H9 (cell line): ENCODE results near the gene GRID2IP. TPM values are rescaled to one million over a fixed set of nuclear protein-coding genes. Genes with fewer than 3 reads are reported as not detected.

Experiments
- DNase-seq: peaks from one replicate; pipeline ENCODE4 v3.0.0-alpha.2; 2017
- H2AFZ ChIP-seq: one replicate; pipeline ENCODE4 v1.6.1; 2013; ENCODE audit warnings: mild to moderate bottlenecking, low read length, control low read depth, moderate library complexity
- H2AK5ac ChIP-seq: 2 replicates; pipeline ENCODE4 v1.6.1; 2013; ENCODE audit warnings: low read length, control low read depth, mixed read lengths; ENCODE audit not compliant: insufficient read length
- H2BK120ac ChIP-seq: one replicate; pipeline ENCODE4 v1.6.1; 2013; ENCODE audit warnings: low read depth, mild to moderate bottlenecking, low read length, control low read depth, inconsistent platforms; ENCODE audit not compliant: poor library complexity, severe bottlenecking
- H2BK12ac ChIP-seq: 2 replicates; pipeline ENCODE4 v1.6.1; 2013; ENCODE audit warnings: low read length, control low read depth, mixed read lengths, low read depth; ENCODE audit not compliant: insufficient read length
- H2BK15ac ChIP-seq: 2 replicates; pipeline ENCODE4 v1.6.1; 2013; ENCODE audit warnings: low read depth, low read length, control low read depth
- H2BK20ac ChIP-seq: one replicate; pipeline ENCODE4 v1.6.1; 2013; ENCODE audit warnings: low read depth, mild to moderate bottlenecking, low read length, control low read depth, inconsistent platforms; ENCODE audit not compliant: poor library complexity, severe bottlenecking
- H2BK5ac ChIP-seq: 2 replicates; pipeline ENCODE4 v1.6.1; 2013; ENCODE audit warnings: low read length, control low read depth, mixed read lengths; ENCODE audit not compliant: insufficient read length
- H3K14ac ChIP-seq: 2 replicates; pipeline ENCODE4 v1.6.1; 2013; ENCODE audit warnings: low read length, control low read depth; ENCODE audit not compliant: insufficient read depth
- H3K18ac ChIP-seq: 2 replicates; pipeline ENCODE4 v1.6.1; 2013; ENCODE audit warnings: low read depth, mild to moderate bottlenecking, mixed read lengths, low read length, control low read depth; ENCODE audit not compliant: insufficient read length
- H3K23ac ChIP-seq: 2 replicates; pipeline ENCODE4 v1.6.1; 2013; ENCODE audit warnings: low read length, control low read depth, mixed read lengths, low read depth; ENCODE audit not compliant: insufficient read length
- H3K23me2 ChIP-seq: 2 replicates; pipeline ENCODE4 v1.6.1; 2013; ENCODE audit warnings: low read depth, mild to moderate bottlenecking, mixed read lengths, low read length, control low read depth; ENCODE audit not compliant: insufficient read length, poor library complexity, severe bottlenecking
- H3K27ac ChIP-seq: 2 replicates; pipeline ENCODE4 v1.5.1; 2013; ENCODE audit warnings: low read length, control low read depth, mixed read lengths, low read depth; ENCODE audit not compliant: insufficient read length
- H3K27me3 ChIP-seq: 2 replicates; pipeline ENCODE4 v1.6.1; 2013; ENCODE audit warnings: low read length, control low read depth, inconsistent platforms; ENCODE audit not compliant: insufficient read depth
- H3K4ac ChIP-seq: 2 replicates; pipeline ENCODE4 v1.6.1; 2013; ENCODE audit warnings: low read depth, mild to moderate bottlenecking, control low read depth, inconsistent platforms, low read length, moderate library complexity
- H3K4me1 ChIP-seq: 2 replicates; pipeline ENCODE4 v1.6.1; 2013; ENCODE audit warnings: low read length, control low read depth, inconsistent platforms; ENCODE audit not compliant: insufficient read depth
- H3K4me2 ChIP-seq: 2 replicates; pipeline ENCODE4 v1.6.1; 2013; ENCODE audit warnings: low read length, control low read depth, mixed read lengths; ENCODE audit not compliant: insufficient read length, insufficient read depth
- H3K56ac ChIP-seq: 2 replicates; pipeline ENCODE4 v1.6.1; 2013; ENCODE audit warnings: low read depth, mild to moderate bottlenecking, mixed read lengths, low read length, control low read depth; ENCODE audit not compliant: insufficient read length
- H3K79me1 ChIP-seq: 2 replicates; pipeline ENCODE4 v1.6.1; 2013; ENCODE audit warnings: low read depth, mild to moderate bottlenecking, moderate library complexity, low read length, control low read depth, inconsistent platforms; ENCODE audit not compliant: insufficient read depth, poor library complexity, severe bottlenecking
- H3K79me2 ChIP-seq: 2 replicates; pipeline ENCODE4 v1.6.1; 2013; ENCODE audit warnings: low read length, control low read depth, inconsistent platforms; ENCODE audit not compliant: insufficient read depth
- H3K9ac ChIP-seq: 2 replicates; pipeline ENCODE4 v1.6.1; 2013; ENCODE audit warnings: low read length, control low read depth, mixed read lengths; ENCODE audit not compliant: insufficient read length; ENCODE audit errors: extremely low read depth
- H3K9me3 ChIP-seq: one replicate; pipeline ENCODE4 v1.6.1; 2013; ENCODE audit warnings: low read depth, low read length, inconsistent platforms; ENCODE audit not compliant: control insufficient read depth
- H3T11ph ChIP-seq: one replicate; pipeline ENCODE4 v1.6.1; 2013; ENCODE audit warnings: mild to moderate bottlenecking, low read length, control low read depth, inconsistent platforms
- H4K20me1 ChIP-seq: one replicate; pipeline ENCODE4 v1.6.1; 2013; ENCODE audit not compliant: control insufficient read depth, insufficient read length, insufficient read depth
- H4K5ac ChIP-seq: 2 replicates; pipeline ENCODE4 v1.6.1; 2013; ENCODE audit warnings: low read depth, mild to moderate bottlenecking, mixed read lengths, low read length, control low read depth; ENCODE audit not compliant: insufficient read length
- H4K8ac ChIP-seq: replicated peaks from 2 replicates; pipeline ENCODE4 v1.6.1; 2013; ENCODE audit warnings: low read length, control low read depth, mixed read lengths, low read depth; ENCODE audit not compliant: insufficient read length
- H4K91ac ChIP-seq: 2 replicates; pipeline ENCODE4 v1.6.1; 2013; ENCODE audit warnings: low read depth, mild to moderate bottlenecking, moderate library complexity, mixed read lengths, low read length, control low read depth; ENCODE audit not compliant: insufficient read length
- H3K27ac Mint-ChIP-seq, 3 experiments: 2 replicates in 2 of 3; 3 replicates in 1 of 3; pipeline ENCODE4 v1.8.0; 2020 to 2021; ENCODE audit warnings: mixed read lengths in 3 of 3, mild to moderate bottlenecking in 1 of 3, moderate library complexity in 1 of 3
- H3K27me3 Mint-ChIP-seq: 2 replicates; pipeline ENCODE4 v1.8.0; 2021; ENCODE audit warnings: low read depth, mild to moderate bottlenecking, moderate library complexity, mixed read lengths
- H3K36me3 Mint-ChIP-seq, 3 experiments: 2 replicates in 2 of 3; 3 replicates in 1 of 3; pipeline ENCODE4 v1.8.0; 2020 to 2021; ENCODE audit warnings: low read depth in 3 of 3, mixed read lengths in 3 of 3; ENCODE audit not compliant: insufficient read depth in 1 of 3
- H3K4me1 Mint-ChIP-seq, 2 experiments: 2 replicates each; pipeline ENCODE4 v1.8.0; 2020; ENCODE audit warnings: mixed read lengths in 2 of 2
- H3K4me3 Mint-ChIP-seq, 2 experiments: 2 replicates in 1 of 2; 3 replicates in 1 of 2; pipeline ENCODE4 v1.8.0; 2020 to 2021; ENCODE audit warnings: mild to moderate bottlenecking in 2 of 2, mixed read lengths in 2 of 2, moderate library complexity in 1 of 2
- H3K9me3 Mint-ChIP-seq, 2 experiments: 2 replicates in 1 of 2; 3 replicates in 1 of 2; pipeline ENCODE4 v1.8.0; 2020; ENCODE audit warnings: mild to moderate bottlenecking in 2 of 2, mixed read lengths in 2 of 2, moderate library complexity in 1 of 2
- WGBS: extraction: QIAGEN DNeasy Blood & Tissue Kit; methylation state at CpG from one replicate; pipeline ENCODE4 v1.1.7; 2013; ENCODE audit warnings: missing lambda C conversion rate, low lambda C conversion rate, mixed read lengths; ENCODE audit not compliant: insufficient read length; ENCODE audit errors: extremely low coverage; 5-methylcytosine and 5-hydroxymethylcytosine counted together
- total RNA-seq: library from RNA; stranded (reverse); gene quantifications from 2 replicates; pipeline ENCODE4 v1.2.1, GENCODE V29; 2021
- TF ChIP-seq, protein P1 (sequence below): fragments of 200-600 bp; sonication (generic); conservative IDR thresholded peaks from 3 replicates; pipeline ENCODE4 v1.8.0; 2021; ENCODE audit warnings: antibody characterized with exemption, mild to moderate bottlenecking

Gene GRID2IP
- total RNA-seq, 1 experiment from 2014 or later, result 1.7 TPM

DNA sequence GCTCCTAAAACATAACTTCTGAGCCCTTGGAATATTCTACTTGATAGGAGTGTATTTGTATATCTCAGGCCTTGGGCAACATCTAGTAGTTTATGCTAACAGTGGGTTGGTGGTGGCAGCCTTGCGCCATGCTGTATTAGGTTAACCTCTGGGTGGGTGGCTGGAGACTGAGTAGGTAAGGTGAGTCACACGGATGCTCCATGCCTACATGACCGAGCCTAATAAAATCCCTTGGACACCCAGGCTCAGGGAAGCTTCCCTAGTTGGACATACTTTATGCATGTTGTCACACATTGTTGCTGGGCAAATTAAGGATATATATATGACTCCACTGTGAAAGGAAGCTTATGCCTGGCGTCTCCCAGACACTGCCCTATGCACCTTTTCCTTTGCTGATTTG, 97.5 kb downstream of the GRID2IP start:
- no peak overlapping the region for H2BK20ac ChIP-seq
- H2BK120ac ChIP-seq, result no peak overlapping the region
- H3K4me2 ChIP-seq, result no peak overlapping the region
- H3K4ac ChIP-seq, result no peak overlapping the region
- H2BK15ac ChIP-seq, result no peak overlapping the region
- H4K91ac ChIP-seq, result no peak overlapping the region
- H2AFZ ChIP-seq, result no peak overlapping the region
- no peak overlapping the region for H3K56ac ChIP-seq
- H2BK5ac ChIP-seq, result no peak overlapping the region
- no peak overlapping the region for H4K5ac ChIP-seq
- no peak overlapping the region for H3T11ph ChIP-seq
- WGBS, result no CpG with 5 or more reads among the region's 4 CpGs
- no peak overlapping the region for H3K14ac ChIP-seq
- H2BK12ac ChIP-seq, result no peak overlapping the region
- Mint-ChIP-seq H3K4me3 (no peak overlapping the region), H3K27ac (no peak overlapping the region), H3K27me3 (no peaks in the 10 kb centered on the region), H3K4me1 (peaks cover 0 to 4% of the 10 kb centered on the region in 2 experiments; a peak in 1 of 4 replicates), H3K36me3 (no peaks in the 10 kb centered on the region), H3K9me3 (no peaks in the 10 kb centered on the region)
- no peaks in the 10 kb centered on the region for H3K27me3 ChIP-seq
- no peaks in the 10 kb centered on the region for H3K79me2 ChIP-seq
- TF ChIP-seq, protein P1, sequence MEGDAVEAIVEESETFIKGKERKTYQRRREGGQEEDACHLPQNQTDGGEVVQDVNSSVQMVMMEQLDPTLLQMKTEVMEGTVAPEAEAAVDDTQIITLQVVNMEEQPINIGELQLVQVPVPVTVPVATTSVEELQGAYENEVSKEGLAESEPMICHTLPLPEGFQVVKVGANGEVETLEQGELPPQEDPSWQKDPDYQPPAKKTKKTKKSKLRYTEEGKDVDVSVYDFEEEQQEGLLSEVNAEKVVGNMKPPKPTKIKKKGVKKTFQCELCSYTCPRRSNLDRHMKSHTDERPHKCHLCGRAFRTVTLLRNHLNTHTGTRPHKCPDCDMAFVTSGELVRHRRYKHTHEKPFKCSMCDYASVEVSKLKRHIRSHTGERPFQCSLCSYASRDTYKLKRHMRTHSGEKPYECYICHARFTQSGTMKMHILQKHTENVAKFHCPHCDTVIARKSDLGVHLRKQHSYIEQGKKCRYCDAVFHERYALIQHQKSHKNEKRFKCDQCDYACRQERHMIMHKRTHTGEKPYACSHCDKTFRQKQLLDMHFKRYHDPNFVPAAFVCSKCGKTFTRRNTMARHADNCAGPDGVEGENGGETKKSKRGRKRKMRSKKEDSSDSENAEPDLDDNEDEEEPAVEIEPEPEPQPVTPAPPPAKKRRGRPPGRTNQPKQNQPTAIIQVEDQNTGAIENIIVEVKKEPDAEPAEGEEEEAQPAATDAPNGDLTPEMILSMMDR, result no peak
- H3K79me1 ChIP-seq, result no peaks in the 10 kb centered on the region
- H3K23me2 ChIP-seq, result no peaks in the 10 kb centered on the region
- no peak overlapping the region for H3K18ac ChIP-seq
- H3K23ac ChIP-seq, result no peak overlapping the region
- no peak overlapping the region for H2AK5ac ChIP-seq
- no peaks in the 10 kb centered on the region for H4K20me1 ChIP-seq
- no peak for DNase-seq
- no peak overlapping the region for H4K8ac ChIP-seq
- H3K9me3 ChIP-seq, result no peaks in the 10 kb centered on the region
- H3K9ac ChIP-seq, result no peak overlapping the region
- H3K27ac ChIP-seq, result no peak overlapping the region
- H3K4me1 ChIP-seq, result no peaks in the 10 kb centered on the region
